Brain microvascular endothelial cell (primary cell): ENCODE results near the gene RFC4.

Experiments used
- DNase-seq: peaks from one replicate; pipeline ENCODE4 v3.0.0-alpha.2; 2020
- H3K27ac ChIP-seq: fragments of 250-450 bp; sonication (Bioruptor Pico); 2 replicates; pipeline ENCODE4 v1.5.1; 2020; ENCODE audit warnings: mild to moderate bottlenecking, moderate library complexity
- H3K27me3 ChIP-seq: fragments of 250-450 bp; sonication (Bioruptor Pico); replicated peaks from 2 replicates; pipeline ENCODE4 v1.5.1; 2020; ENCODE audit warnings: mild to moderate bottlenecking
- H3K36me3 ChIP-seq: fragments of 250-450 bp; sonication (Bioruptor Pico); replicated peaks from 2 replicates; pipeline ENCODE4 v1.5.1; 2020; ENCODE audit warnings: mild to moderate bottlenecking
- H3K4me3 ChIP-seq: 2 replicates; pipeline ENCODE4 v1.5.1; 2011; ENCODE audit warnings: low read depth, mild to moderate bottlenecking, control low read depth, low read length, moderate library complexity
- in situ Hi-C: cut with HindIII; loops from 2 replicates; pipeline ENCODE4 v1.10.0; 2017; ENCODE audit warnings: low sequenced_read_pairs, low pct_ligation_motif_present
- TF ChIP-seq, protein P1 (sequence below): IDR thresholded peaks from 2 replicates; pipeline ENCODE4 v1.5.1; 2011; ENCODE audit warnings: low read depth, mild to moderate bottlenecking, moderate library complexity, low read length, control low read depth, inconsistent platforms; ENCODE audit errors: missing control alignments

Gene RFC4

DNA sequence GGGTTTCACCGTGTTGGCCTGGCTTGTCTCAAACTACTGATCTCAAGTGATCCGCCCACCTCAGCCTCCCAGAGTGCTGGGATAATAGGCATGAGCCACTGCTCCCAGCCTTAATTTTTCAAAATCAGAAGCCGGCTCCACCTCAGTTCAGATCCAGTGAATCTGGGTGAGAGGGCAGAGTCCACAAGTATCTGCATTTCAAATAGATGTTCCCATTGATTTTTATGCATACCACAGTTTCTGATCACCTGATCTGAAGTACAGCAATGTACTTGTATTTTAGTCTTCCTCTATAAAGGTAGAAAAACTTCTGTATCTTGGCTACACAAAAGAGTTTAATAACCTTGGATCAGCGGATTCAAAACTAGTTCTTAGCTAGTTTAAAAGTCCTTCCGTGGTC, 27.1 kb downstream of the RFC4 start:
- DNase-seq, result no peak
- in situ Hi-C loops, result no loop called here

DNA sequence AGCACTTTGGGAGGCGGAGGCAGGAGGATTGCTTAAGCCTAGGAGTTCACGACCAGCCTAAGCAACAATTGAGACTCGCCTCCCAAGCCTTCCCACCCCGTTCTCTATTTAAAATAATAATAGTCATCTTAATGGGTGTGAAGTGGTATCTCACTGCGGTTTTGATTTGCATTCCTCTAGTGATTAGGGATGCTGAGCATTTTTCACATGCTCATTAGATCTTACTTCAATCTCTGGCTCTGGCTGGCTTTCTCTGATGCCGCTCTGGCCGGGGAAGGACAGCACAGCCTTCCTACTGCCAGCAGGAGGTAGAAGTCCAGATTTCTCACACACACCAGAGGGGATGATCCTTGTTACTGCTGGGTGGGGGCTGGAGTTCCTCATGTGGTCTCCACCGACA, 30.3 kb downstream of the RFC4 start:
- TF ChIP-seq, protein P1, sequence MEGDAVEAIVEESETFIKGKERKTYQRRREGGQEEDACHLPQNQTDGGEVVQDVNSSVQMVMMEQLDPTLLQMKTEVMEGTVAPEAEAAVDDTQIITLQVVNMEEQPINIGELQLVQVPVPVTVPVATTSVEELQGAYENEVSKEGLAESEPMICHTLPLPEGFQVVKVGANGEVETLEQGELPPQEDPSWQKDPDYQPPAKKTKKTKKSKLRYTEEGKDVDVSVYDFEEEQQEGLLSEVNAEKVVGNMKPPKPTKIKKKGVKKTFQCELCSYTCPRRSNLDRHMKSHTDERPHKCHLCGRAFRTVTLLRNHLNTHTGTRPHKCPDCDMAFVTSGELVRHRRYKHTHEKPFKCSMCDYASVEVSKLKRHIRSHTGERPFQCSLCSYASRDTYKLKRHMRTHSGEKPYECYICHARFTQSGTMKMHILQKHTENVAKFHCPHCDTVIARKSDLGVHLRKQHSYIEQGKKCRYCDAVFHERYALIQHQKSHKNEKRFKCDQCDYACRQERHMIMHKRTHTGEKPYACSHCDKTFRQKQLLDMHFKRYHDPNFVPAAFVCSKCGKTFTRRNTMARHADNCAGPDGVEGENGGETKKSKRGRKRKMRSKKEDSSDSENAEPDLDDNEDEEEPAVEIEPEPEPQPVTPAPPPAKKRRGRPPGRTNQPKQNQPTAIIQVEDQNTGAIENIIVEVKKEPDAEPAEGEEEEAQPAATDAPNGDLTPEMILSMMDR, result peak; percentile 27
- Histone ChIP-seq H3K27ac (no peak overlapping the region), H3K4me3 (no peak overlapping the region), H3K27me3 (no peaks in the 10 kb centered on the region), H3K36me3 (no peaks in the 10 kb centered on the region)
- in situ Hi-C loops, result no loop called here
- DNase-seq, result no peak

More for the DNA sequence above, 27.1 kb downstream of the RFC4 start:
- Histone ChIP-seq H3K36me3 (peaks cover 6% of the 10 kb centered on the region), H3K27ac (no peak overlapping the region), H3K4me3 (no peak overlapping the region), H3K27me3 (no peaks in the 10 kb centered on the region)
- TF ChIP-seq, protein P1, result no peak

DNA sequence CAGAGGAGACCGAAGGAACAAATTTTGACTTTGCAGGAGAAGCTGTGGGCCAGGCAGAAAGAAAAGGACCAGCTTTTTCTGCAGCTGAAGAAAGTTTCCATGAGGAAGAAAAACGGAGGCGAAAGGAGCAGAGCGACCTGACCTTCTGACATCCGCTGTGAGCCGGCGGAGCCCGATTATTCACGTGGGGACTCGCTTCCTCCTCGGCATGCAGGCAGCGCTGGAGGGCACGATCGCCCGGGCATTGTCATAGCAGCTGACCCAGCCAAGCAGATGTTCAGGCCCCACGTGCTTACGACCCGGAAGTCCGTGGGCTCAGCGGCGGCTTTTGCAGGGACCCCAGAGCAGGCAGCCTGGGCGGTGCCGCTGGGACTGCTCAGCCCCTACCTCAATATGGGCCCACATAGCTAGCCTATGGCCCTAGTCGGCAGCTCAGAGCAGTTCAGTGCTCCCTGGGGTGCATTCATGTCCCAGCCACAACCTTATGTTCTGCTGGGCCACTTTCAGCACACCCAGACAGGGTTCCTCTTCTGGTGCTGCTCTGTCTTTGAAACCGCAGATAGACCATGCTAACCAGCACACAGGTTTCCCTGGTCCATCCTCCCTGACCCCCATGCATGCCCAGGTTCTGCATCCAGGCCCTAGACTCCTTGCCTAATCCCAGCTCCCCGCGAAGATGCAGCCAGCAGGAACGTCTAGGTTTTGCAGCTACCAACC, 33.4 kb downstream of the RFC4 start:
- Histone ChIP-seq H3K27me3 (no peaks in the 10 kb centered on the region), H3K36me3 (no peaks in the 10 kb centered on the region), H3K4me3 (peak overlapping the region; percentile 50), H3K27ac (no peak overlapping the region)
- in situ Hi-C loops, result no loop called here
- DNase-seq, result no peak
- TF ChIP-seq, protein P1, result no peak

DNA sequence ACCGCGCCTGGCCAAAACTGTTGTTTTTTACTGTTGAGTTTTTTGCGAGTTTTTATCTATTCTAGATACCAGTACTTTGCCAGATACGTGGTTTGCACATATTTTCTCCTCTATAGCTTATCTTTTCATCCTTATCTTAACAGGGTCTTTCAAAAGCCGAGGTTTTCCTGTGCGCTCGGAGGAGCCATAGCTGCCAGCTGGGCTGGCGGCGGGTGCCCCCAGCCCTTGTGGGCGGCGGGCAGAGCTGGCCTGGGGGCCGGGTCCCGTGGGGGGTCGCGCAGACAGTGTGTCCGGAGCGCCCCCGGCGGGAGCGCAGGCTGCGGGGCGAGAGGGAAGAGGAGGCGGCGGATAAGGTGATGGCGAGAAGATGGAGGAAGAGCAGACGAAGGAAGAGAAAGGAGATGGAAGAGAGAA, 34.0 kb downstream of the RFC4 start:
- DNase-seq, result no peak
- Histone ChIP-seq H3K36me3 (no peaks in the 10 kb centered on the region), H3K27ac (no peak overlapping the region), H3K4me3 (peak overlapping the region; percentile 50), H3K27me3 (no peaks in the 10 kb centered on the region)
- TF ChIP-seq, protein P1, result no peak
- in situ Hi-C loops, result no loop called here

DNA sequence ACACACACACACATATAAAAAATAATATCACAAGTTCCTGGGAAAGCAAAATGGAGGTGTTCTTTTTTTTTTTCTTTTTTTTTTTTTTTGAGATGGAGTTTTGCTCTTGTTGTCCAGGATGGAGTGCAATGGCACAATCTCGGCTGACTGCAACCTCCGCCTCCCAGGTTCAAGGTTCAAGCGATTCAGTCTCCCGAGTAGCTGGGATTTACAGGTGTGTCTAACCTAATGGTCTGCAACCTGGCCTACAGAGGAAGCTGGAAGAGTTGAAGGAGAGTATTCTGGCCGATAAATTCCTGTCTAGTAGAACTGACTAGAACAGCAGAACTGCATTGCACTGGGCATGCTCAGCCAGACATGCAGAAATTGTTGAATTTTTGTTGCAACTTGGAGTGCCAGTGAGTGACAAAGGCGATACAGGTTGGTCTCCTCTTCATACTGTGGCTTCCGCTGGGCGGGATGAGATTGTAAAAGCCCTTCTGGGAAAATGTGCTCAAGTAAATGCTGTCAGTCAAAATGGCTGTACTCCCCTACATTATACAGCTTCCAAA, 45.3 kb downstream of the RFC4 start:
- Histone ChIP-seq H3K27ac (no peak overlapping the region), H3K4me3 (no peak overlapping the region), H3K36me3 (no peaks in the 10 kb centered on the region), H3K27me3 (no peaks in the 10 kb centered on the region)
- DNase-seq, result no peak
- TF ChIP-seq, protein P1, result no peak
- in situ Hi-C loops, result no loop called here
